Measurements from ENCODE around the gene SMPX. TPM values are rescaled to one million over a fixed set of nuclear protein-coding genes. Genes with fewer than 3 reads are reported as not detected.

The SMPX gene
- total RNA-seq, 1 donor from 2014 or later: 223 TPM

DNA sequence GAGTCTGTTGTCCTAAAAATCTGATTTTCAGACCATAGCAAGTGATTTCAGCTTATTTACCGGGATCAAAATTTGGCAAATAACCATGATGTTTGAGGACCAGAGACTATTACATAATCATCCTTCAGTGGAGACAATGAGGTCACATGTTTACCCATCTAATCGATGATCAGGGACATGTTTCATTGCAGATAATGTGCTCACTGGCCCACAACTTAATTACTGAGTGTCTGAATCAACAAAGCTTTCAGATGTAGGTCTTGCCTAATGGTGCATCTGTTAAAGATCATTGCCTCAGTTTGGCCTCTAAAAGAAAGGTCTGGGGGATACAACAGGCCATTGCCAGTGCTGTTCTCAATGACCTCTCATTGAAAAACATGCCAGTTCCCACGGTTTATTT lies 56.9 kb downstream of the SMPX start:
- Histone ChIP-seq H3K4me1 (ENCODE audit: control insufficient read depth in 3 of 3, insufficient read depth in 3 of 3, low read length in 3 of 3) (peaks cover 2 to 22% (median 11%) of the 10 kb centered on the region in 3 donors), H3K36me3 (ENCODE audit: control insufficient read depth in 3 of 3, insufficient read depth in 3 of 3, low read length in 3 of 3) (no peaks in the 10 kb centered on the region), H3K9ac (ENCODE audit: low read depth in 1 of 3, low read length in 3 of 3) (no peak overlapping the region), H3K27ac (ENCODE audit: low read depth, low read length) (peak overlapping the region; percentile 1), H3K27me3 (ENCODE audit: control insufficient read depth in 3 of 3, insufficient read depth in 3 of 3, low read length in 3 of 3) (no peaks in the 10 kb centered on the region), H3K9me3 (ENCODE audit: control insufficient read depth in 3 of 3, low read length in 3 of 3) (no peaks in the 10 kb centered on the region), H3K4me3 (ENCODE audit: low read length in 3 of 3) (no peak overlapping the region)

DNA sequence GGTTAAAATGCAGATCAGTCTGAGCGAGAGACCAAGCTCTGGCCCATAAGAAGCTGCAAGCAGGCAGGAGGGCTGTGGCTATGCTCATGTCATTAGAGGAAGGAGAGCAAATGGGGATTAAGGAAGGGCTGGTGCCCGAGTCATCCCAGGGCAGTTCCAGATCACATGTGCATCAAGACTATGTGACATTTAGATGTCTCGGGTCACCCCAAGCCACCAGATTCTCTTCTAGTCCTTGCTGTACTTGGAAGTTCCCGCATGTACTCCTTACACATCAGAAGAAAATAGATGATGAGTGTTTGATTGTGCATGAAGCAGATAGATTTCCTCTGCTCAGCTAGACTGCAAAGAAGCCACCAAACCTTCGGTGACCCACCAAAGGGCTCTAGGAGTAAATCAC lies 57.6 kb downstream of the SMPX start:
- no peaks in the 10 kb centered on the region for H3K9me3 ChIP-seq (ENCODE audit: control insufficient read depth in 3 of 3, low read length in 3 of 3)
- no peak overlapping the region for H3K4me3 ChIP-seq (ENCODE audit: low read length in 3 of 3)
- peaks cover 2 to 22% (median 11%) of the 10 kb centered on the region in 3 donors for H3K4me1 ChIP-seq (ENCODE audit: control insufficient read depth in 3 of 3, insufficient read depth in 3 of 3, low read length in 3 of 3)
- H3K27ac ChIP-seq (ENCODE audit: low read depth, low read length): peak overlapping the region; percentile 1
- H3K9ac ChIP-seq (ENCODE audit: low read depth in 1 of 3, low read length in 3 of 3): no peak overlapping the region
- H3K36me3 ChIP-seq (ENCODE audit: control insufficient read depth in 3 of 3, insufficient read depth in 3 of 3, low read length in 3 of 3): no peaks in the 10 kb centered on the region
- no peaks in the 10 kb centered on the region for H3K27me3 ChIP-seq (ENCODE audit: control insufficient read depth in 3 of 3, insufficient read depth in 3 of 3, low read length in 3 of 3)

DNA sequence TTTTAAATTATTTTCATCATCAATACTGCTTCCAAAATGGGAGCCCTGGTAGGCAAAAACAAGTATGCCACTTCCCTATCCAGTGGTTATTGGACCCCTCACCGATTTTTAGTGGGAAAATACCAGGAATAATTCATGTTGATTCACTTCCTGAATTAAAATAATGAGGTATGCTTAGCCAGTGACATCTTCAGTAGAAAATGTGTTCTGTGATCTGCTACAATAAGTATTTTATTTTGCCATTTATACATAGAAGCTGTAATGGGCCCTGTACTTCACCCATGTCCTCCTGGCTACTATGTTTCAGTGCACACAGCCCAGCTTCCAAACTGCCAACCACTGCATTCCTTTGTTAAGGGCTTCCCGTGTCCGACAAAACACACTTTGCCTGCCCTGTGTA lies 58.8 kb downstream of the SMPX start:
- no peak overlapping the region for H3K4me3 ChIP-seq (ENCODE audit: low read length in 3 of 3)
- H3K9me3 ChIP-seq (ENCODE audit: control insufficient read depth in 3 of 3, low read length in 3 of 3): no peaks in the 10 kb centered on the region
- H3K4me1 ChIP-seq (ENCODE audit: control insufficient read depth in 3 of 3, insufficient read depth in 3 of 3, low read length in 3 of 3): peaks cover 2 to 22% (median 11%) of the 10 kb centered on the region in 3 donors
- no peaks in the 10 kb centered on the region for H3K36me3 ChIP-seq (ENCODE audit: control insufficient read depth in 3 of 3, insufficient read depth in 3 of 3, low read length in 3 of 3)
- no peak overlapping the region for H3K27ac ChIP-seq (ENCODE audit: low read depth, low read length)
- no peaks in the 10 kb centered on the region for H3K27me3 ChIP-seq (ENCODE audit: control insufficient read depth in 3 of 3, insufficient read depth in 3 of 3, low read length in 3 of 3)
- no peak overlapping the region for H3K9ac ChIP-seq (ENCODE audit: low read depth in 1 of 3, low read length in 3 of 3)

DNA sequence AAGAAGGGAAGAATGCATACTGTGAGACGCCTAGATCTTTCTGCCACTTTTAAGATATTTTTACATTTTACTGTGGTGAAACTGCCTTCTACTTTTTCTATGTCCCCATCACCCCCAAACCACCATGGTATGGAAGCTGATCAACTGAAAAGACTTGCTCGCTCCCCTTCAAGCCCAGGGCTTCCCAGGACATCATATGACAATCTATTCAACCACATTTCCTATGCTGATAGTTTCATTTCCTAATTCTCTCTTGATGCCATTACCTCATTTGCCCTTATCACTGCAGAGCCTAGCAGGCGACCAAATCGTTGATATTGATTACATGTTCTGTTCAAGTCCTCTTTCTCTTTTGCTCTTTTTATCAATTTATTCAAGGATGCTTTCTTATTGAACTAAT lies 59.6 kb downstream of the SMPX start:
- H3K4me1 ChIP-seq (ENCODE audit: control insufficient read depth in 3 of 3, insufficient read depth in 3 of 3, low read length in 3 of 3): peaks cover 2 to 17% (median 11%) of the 10 kb centered on the region in 3 donors
- H3K27me3 ChIP-seq (ENCODE audit: control insufficient read depth in 3 of 3, insufficient read depth in 3 of 3, low read length in 3 of 3): no peaks in the 10 kb centered on the region
- no peaks in the 10 kb centered on the region for H3K36me3 ChIP-seq (ENCODE audit: control insufficient read depth in 3 of 3, insufficient read depth in 3 of 3, low read length in 3 of 3)
- no peaks in the 10 kb centered on the region for H3K9me3 ChIP-seq (ENCODE audit: control insufficient read depth in 3 of 3, low read length in 3 of 3)
- no peak overlapping the region for H3K27ac ChIP-seq (ENCODE audit: low read depth, low read length)
- H3K4me3 ChIP-seq (ENCODE audit: low read length in 3 of 3): no peak overlapping the region
- no peak overlapping the region for H3K9ac ChIP-seq (ENCODE audit: low read depth in 1 of 3, low read length in 3 of 3)

DNA sequence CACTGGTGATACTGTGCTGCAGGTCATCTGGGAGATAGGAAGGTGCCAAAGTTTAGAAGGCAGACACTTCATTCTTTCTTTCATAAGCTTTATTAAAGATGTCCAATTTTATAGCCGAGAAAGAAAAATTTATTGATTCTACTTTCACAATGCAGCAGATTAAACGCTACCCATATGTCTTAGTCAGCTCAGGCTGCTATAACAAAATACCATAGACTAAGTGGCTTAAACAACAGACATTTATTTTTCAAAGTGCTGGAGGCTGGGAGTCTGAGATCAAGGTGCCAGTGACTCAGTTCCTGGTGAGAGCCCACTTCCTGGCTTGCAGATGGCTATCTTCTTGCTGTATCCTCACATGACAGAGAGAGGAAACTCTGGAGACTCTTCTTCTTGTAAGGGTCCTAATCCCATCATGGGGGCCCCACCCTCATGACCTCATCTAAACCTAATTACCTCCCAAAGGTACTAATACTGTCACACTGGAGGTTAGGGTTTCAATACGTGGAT lies 66.4 kb downstream of the SMPX start:
- no peaks in the 10 kb centered on the region for H3K36me3 ChIP-seq (ENCODE audit: control insufficient read depth in 3 of 3, insufficient read depth in 3 of 3, low read length in 3 of 3)
- H3K4me3 ChIP-seq (ENCODE audit: low read length in 3 of 3): no peak overlapping the region
- H3K27me3 ChIP-seq (ENCODE audit: control insufficient read depth in 3 of 3, insufficient read depth in 3 of 3, low read length in 3 of 3): no peaks in the 10 kb centered on the region
- no peak overlapping the region for H3K27ac ChIP-seq (ENCODE audit: low read depth, low read length)
- H3K9ac ChIP-seq (ENCODE audit: low read depth in 1 of 3, low read length in 3 of 3): no peak overlapping the region
- H3K9me3 ChIP-seq (ENCODE audit: control insufficient read depth in 3 of 3, low read length in 3 of 3): no peaks in the 10 kb centered on the region
- H3K4me1 ChIP-seq (ENCODE audit: control insufficient read depth in 3 of 3, insufficient read depth in 3 of 3, low read length in 3 of 3): no peaks in the 10 kb centered on the region

DNA sequence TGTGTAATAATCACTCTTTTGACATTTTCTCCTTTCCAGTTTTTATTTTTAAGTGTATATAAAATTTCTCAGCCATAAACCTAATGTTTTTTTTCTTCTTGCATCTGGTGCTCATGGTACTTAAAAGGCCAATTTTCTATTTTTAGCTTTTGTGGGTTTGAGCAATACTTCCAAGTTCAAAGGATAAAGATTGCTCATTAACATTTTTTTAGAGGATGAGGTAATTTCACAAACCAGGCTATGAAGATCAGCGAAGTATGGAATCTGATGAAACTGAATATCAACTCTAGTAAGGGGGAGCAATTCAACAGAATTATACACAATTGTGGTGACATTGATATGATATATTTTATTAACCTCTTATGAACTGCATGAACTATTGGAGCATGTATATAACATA lies 74.0 kb downstream of the SMPX start:
- Histone ChIP-seq H3K9ac (ENCODE audit: low read depth in 1 of 3, low read length in 3 of 3) (no peak overlapping the region), H3K27ac (ENCODE audit: low read depth, low read length) (no peak overlapping the region), H3K36me3 (ENCODE audit: control insufficient read depth in 3 of 3, insufficient read depth in 3 of 3, low read length in 3 of 3) (no peaks in the 10 kb centered on the region), H3K27me3 (ENCODE audit: control insufficient read depth in 3 of 3, insufficient read depth in 3 of 3, low read length in 3 of 3) (no peaks in the 10 kb centered on the region), H3K9me3 (ENCODE audit: control insufficient read depth in 3 of 3, low read length in 3 of 3) (no peaks in the 10 kb centered on the region), H3K4me1 (ENCODE audit: control insufficient read depth in 3 of 3, insufficient read depth in 3 of 3, low read length in 3 of 3) (no peaks in the 10 kb centered on the region), H3K4me3 (ENCODE audit: low read length in 3 of 3) (no peak overlapping the region)

DNA sequence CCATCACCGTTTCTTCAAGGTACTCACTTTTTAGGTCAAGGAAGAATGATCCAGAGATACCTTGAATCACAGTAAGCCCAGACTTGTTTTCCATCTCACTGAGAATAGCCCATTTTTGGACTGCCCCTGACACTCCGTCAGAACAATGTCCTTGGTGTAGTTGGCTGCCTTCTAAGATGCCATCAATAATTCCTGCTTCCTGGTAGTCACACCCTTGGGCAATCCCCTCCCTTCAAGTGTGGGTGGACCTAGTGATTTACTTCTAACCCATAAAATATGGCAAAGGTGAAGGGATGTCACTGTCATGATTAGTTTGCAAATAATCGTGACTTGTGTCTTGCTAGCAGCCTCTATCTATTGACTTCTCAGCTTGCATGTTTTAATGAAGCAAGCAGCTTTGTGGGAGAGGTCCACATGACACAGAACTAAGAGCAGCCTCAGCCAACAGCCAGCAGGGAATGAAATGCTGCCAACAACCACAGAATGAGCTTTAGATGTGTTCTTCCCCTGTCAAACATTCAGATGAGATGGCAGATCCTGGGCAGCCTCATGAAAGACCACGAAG lies 79.8 kb downstream of the SMPX start:
- Histone ChIP-seq H3K27me3 (ENCODE audit: control insufficient read depth in 3 of 3, insufficient read depth in 3 of 3, low read length in 3 of 3) (no peaks in the 10 kb centered on the region), H3K9ac (ENCODE audit: low read depth in 1 of 3, low read length in 3 of 3) (no peak overlapping the region), H3K4me1 (ENCODE audit: control insufficient read depth in 3 of 3, insufficient read depth in 3 of 3, low read length in 3 of 3) (no peaks in the 10 kb centered on the region), H3K9me3 (ENCODE audit: control insufficient read depth in 3 of 3, low read length in 3 of 3) (no peaks in the 10 kb centered on the region), H3K27ac (ENCODE audit: low read depth, low read length) (no peak overlapping the region), H3K36me3 (ENCODE audit: control insufficient read depth in 3 of 3, insufficient read depth in 3 of 3, low read length in 3 of 3) (no peaks in the 10 kb centered on the region), H3K4me3 (ENCODE audit: low read length in 3 of 3) (no peak overlapping the region)

DNA sequence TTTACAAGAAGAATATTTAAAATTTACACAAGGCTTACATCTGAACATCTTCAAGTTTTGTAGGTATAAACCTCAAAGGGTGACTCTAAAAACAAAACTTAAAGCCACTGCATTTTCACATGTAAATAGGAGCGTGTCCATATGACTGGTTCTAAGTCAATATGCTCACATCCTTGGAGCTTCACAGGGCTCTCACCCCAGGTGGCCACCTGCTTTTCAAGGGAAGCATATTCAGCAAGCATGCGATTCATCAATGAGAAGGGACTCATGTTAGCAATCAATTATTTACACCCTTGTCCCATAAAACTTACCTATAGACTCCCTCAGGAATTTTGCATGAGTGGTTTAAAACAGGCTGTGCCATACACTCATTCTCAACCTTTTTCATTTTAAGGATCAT lies 82.0 kb downstream of the SMPX start:
- Histone ChIP-seq H3K4me3 (ENCODE audit: low read length in 3 of 3) (no peak overlapping the region), H3K9ac (ENCODE audit: low read depth in 1 of 3, low read length in 3 of 3) (no peak overlapping the region), H3K36me3 (ENCODE audit: control insufficient read depth in 3 of 3, insufficient read depth in 3 of 3, low read length in 3 of 3) (no peaks in the 10 kb centered on the region), H3K9me3 (ENCODE audit: control insufficient read depth in 3 of 3, low read length in 3 of 3) (no peaks in the 10 kb centered on the region), H3K27me3 (ENCODE audit: control insufficient read depth in 3 of 3, insufficient read depth in 3 of 3, low read length in 3 of 3) (no peaks in the 10 kb centered on the region), H3K27ac (ENCODE audit: low read depth, low read length) (no peak overlapping the region), H3K4me1 (ENCODE audit: control insufficient read depth in 3 of 3, insufficient read depth in 3 of 3, low read length in 3 of 3) (no peaks in the 10 kb centered on the region)

DNA sequence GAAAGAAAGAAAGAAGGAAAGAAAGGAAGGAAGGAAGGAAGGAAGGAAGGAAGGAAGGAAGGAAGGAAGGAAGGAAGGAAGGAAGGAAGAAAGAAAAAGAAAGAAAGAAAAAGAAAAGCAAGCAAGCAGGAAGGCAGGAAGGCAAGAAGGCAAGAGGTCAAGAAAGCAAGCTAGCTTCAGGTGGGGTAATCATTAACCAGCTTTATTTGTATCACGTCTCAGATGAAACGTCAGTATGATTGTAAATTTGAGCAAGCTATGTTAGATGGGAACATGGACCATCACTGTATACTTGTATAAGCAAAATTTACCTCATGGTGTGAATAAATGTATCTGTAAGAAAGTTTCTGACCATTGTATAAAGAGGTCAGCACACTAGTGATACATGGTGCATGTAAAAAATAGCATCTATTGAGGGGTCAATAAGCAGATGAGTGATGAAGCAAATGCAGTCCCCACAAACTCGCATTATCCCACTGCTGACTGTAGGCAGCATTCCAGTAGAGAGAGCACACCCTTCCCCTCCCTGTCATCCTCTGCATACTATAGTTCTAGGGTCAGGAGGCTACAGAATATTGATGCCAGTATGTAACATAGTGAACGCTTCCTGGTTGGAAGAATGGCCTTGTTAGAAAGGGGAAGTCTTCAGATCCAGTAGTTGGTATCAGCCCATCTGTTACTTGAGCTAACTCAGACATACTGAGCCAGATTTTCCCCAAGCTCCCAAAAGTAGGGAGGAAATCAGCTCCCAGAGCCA lies 83.3 kb downstream of the SMPX start:
- Histone ChIP-seq H3K27me3 (ENCODE audit: control insufficient read depth in 3 of 3, insufficient read depth in 3 of 3, low read length in 3 of 3) (no peaks in the 10 kb centered on the region), H3K9ac (ENCODE audit: low read depth in 1 of 3, low read length in 3 of 3) (no peak overlapping the region), H3K4me3 (ENCODE audit: low read length in 3 of 3) (no peak overlapping the region), H3K36me3 (ENCODE audit: control insufficient read depth in 3 of 3, insufficient read depth in 3 of 3, low read length in 3 of 3) (no peaks in the 10 kb centered on the region), H3K9me3 (ENCODE audit: control insufficient read depth in 3 of 3, low read length in 3 of 3) (no peaks in the 10 kb centered on the region), H3K27ac (ENCODE audit: low read depth, low read length) (no peak overlapping the region), H3K4me1 (ENCODE audit: control insufficient read depth in 3 of 3, insufficient read depth in 3 of 3, low read length in 3 of 3) (no peaks in the 10 kb centered on the region)

DNA sequence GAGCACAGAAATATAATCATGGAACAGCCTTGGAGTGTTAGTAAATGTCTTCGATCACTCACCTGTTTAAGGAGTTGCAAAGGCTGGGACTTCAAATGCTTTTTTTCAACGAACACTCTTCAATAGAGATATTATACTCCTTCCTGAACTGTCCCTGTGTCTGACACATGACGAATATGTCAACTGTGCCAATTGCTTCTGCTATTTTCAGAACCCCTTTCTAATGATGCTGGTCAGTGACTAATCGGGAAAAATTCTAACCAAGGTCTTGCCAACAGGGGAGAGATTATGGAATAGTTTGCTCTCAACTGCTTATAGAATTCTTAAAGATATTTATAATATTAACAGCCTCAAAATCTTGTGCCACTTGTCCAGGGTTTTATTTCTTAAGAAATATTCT lies 91.2 kb downstream of the SMPX start:
- H3K9me3 ChIP-seq (ENCODE audit: control insufficient read depth in 3 of 3, low read length in 3 of 3): no peaks in the 10 kb centered on the region
- no peaks in the 10 kb centered on the region for H3K27me3 ChIP-seq (ENCODE audit: control insufficient read depth in 3 of 3, insufficient read depth in 3 of 3, low read length in 3 of 3)
- peak overlapping the region in 1 of 3 donors; percentile 22 for H3K4me3 ChIP-seq (ENCODE audit: low read length in 3 of 3)
- peak overlapping the region in 2 of 3 donors; percentile 32 to 35 for H3K9ac ChIP-seq (ENCODE audit: low read depth in 1 of 3, low read length in 3 of 3)
- H3K36me3 ChIP-seq (ENCODE audit: control insufficient read depth in 3 of 3, insufficient read depth in 3 of 3, low read length in 3 of 3): no peaks in the 10 kb centered on the region
- H3K27ac ChIP-seq (ENCODE audit: low read depth, low read length): peak overlapping the region; percentile 74
- H3K4me1 ChIP-seq (ENCODE audit: control insufficient read depth in 3 of 3, insufficient read depth in 3 of 3, low read length in 3 of 3): peaks cover 0 to 29% (median 13%) of the 10 kb centered on the region in 3 donors

Data from skeletal muscle tissue (tissue), 4 donors.